ENCODE data around the gene PCGF1. TPM values are rescaled to one million over a fixed set of nuclear protein-coding genes. Genes with fewer than 3 reads are reported as not detected.

Gene PCGF1
- total RNA-seq, 1 experiment from 2014 or later: 39.9 TPM

- TF ChIP-seq ZBTB33 (IDR thresholded peaks at IDR 0.05; ENCODE audit: extremely low read depth, insufficient replicate concordance, low read length) (no peak), SP1 (IDR thresholded peaks at IDR 0.05; ENCODE audit: low read depth) (no peak), SRF (IDR thresholded peaks at IDR 0.05; ENCODE audit: low read depth) (no peak)
Measured at GRCh38 chr2:74464406-74464805, 43.1 kb downstream of the PCGF1 start (continued).

- BruUV-seq (replicated peaks): no TSS peak
- Histone ChIP-seq H3K9me2 (ENCODE audit: insufficient read depth) (no peaks in the 10 kb centered on the region), H2AFZ (ENCODE audit: low read depth, low read length, poor library complexity, severe bottlenecking) (no peak overlapping the region), H4K20me1 (ENCODE audit: insufficient read depth) (no peaks in the 10 kb centered on the region), H3K27ac (ENCODE audit: low read depth, low read length) (no peak overlapping the region), H3K4me1 (ENCODE audit: control insufficient read depth in 1 of 2, insufficient read depth in 2 of 2, low read length in 2 of 2) (peaks cover 0 to 22% of the 10 kb centered on the region in 2 experiments), H3K36me3 (ENCODE audit: control insufficient read depth in 1 of 2, insufficient read depth in 2 of 2, low read length in 2 of 2) (peaks cover 6 to 19% of the 10 kb centered on the region in 2 experiments; a peak in 2 of 4 replicates), H3K4me3 (replicated peaks in 1 of 2; ENCODE audit: low read depth in 1 of 2, low read length in 2 of 2) (no peak overlapping the region), H3K4me2 (ENCODE audit: low read length) (no peak overlapping the region), H3K79me2 (ENCODE audit: insufficient read depth, low read length) (peaks cover 27% of the 10 kb centered on the region), H3K9ac (ENCODE audit: low read length) (no peak overlapping the region), H3K27me3 (ENCODE audit: insufficient read depth, low read length) (no peaks in the 10 kb centered on the region), H3K9me3 (ENCODE audit: control insufficient read depth in 1 of 2, insufficient read depth in 1 of 2, low read depth in 1 of 2, low read length in 2 of 2) (no peaks in the 10 kb centered on the region)
- DNase-seq (ENCODE audit: low read depth, low spot score) (no peak), ATAC-seq (no peak)
- CTCF ChIA-PET: no interaction called here
- POLR2A ChIA-PET: no interaction called here
- no peak for TF ChIP-seq ZBTB33 (IDR thresholded peaks at IDR 0.05; ENCODE audit: extremely low read depth, insufficient replicate concordance, low read length)
- no peak for TF ChIP-seq MAX (IDR thresholded peaks at IDR 0.05)
- TF ChIP-seq EZH2phosphoT487 (IDR thresholded peaks at IDR 0.05; ENCODE audit: borderline replicate concordance): no peak
- no peak for TF ChIP-seq FOSL1 (IDR thresholded peaks at IDR 0.05; ENCODE audit: low read depth)
- TF ChIP-seq REST (IDR thresholded peaks at IDR 0.05; ENCODE audit: low read depth): no peak
- TF ChIP-seq SIN3A (IDR thresholded peaks at IDR 0.05; ENCODE audit: low read depth): no peak
- no peak for TF ChIP-seq SRF (IDR thresholded peaks at IDR 0.05; ENCODE audit: low read depth)
- no peak for TF ChIP-seq ZNF274 (IDR thresholded peaks at IDR 0.05; ENCODE audit: low read depth, low read length)
- RAD21 ChIA-PET (ENCODE audit: low non-redundant PET in 1 of 2, low total read pairs in 2 of 2, uncharacterized antibody in 2 of 2, unreplicated experiment in 2 of 2): no interaction called here
- intact Hi-C loops (cut with micrococcal nuclease): no loop called here
Measured at GRCh38 chr2:74462786-74463105, 44.7 kb downstream of the PCGF1 start.
